Upper lobe of left lung (tissue), 4 donors: ENCODE data around the gene HKDC1.

Experiments used
- CTCF ChIP-seq, 6 experiments: fragments of 450-650 bp in 4 of 6; fragments of 200-600 bp in 2 of 6; sonication (generic) in 2 of 6; IDR thresholded peaks; one replicate each; pipeline ENCODE4 v1.5.1; 2016 to 2019; ENCODE audit warnings: antibody characterized with exemption in 6 of 6
- EP300 ChIP-seq, 4 donors: sonication (generic); formaldehyde crosslinking; IDR thresholded peaks; one replicate each; pipeline ENCODE4 v1.5.1; 2017; ENCODE audit warnings: antibody characterized with exemption in 4 of 4, control low read depth in 2 of 4
- POLR2AphosphoS5 ChIP-seq, 2 donors: sonication (generic); formaldehyde crosslinking; IDR thresholded peaks; one replicate each; pipeline ENCODE4 v1.5.1; 2017; ENCODE audit warnings: antibody characterized with exemption in 2 of 2

- TF ChIP-seq POLR2AphosphoS5 (IDR thresholded peaks at IDR 0.05) (no peak), CTCF (IDR thresholded peaks at IDR 0.05) (no peak), EP300 (IDR thresholded peaks at IDR 0.05) (no peak)
Measured at GRCh38 chr10:69295027-69295636, 75.0 kb downstream of the HKDC1 start.
